Measurements from ENCODE around the gene TRPM4. TPM values are rescaled to one million over a fixed set of nuclear protein-coding genes. Genes with fewer than 3 reads are reported as not detected.

The TRPM4 gene
- total and polyA plus RNA-seq, 2 of the 8 experiments (the other 6 are each of a cell fraction or from before 2014, with no cell fraction given): 11.3 to 13.3 TPM

GRCh38 chr19:49151267-49152118 is 6.1 kb upstream of the TRPM4 start:
- peak; percentile 87 for FAIRE-seq
- H4K5ac ChIP-seq (ENCODE audit: insufficient read length, low read depth, low read length): no peak overlapping the region
- peaks cover 0 to 2% of the 10 kb centered on the region in 2 experiments for H4K20me1 ChIP-seq (replicated peaks in 1 of 2; ENCODE audit: control insufficient read depth in 1 of 2, insufficient read depth in 2 of 2, low read length in 2 of 2)
- H2BK20ac ChIP-seq (ENCODE audit: low read length): no peak overlapping the region
- H3K36me3 ChIP-seq (ENCODE audit: control insufficient read depth in 2 of 4, insufficient read depth in 4 of 4, low read length in 3 of 4): no peaks in the 10 kb centered on the region
- no peak overlapping the region for H3K14ac ChIP-seq (ENCODE audit: insufficient read length)
- DNase-seq (ENCODE audit: low read depth in 1 of 2, low spot score in 2 of 2): peak; percentile 95 to 100
- 6% methylated on average over 41 of the region's 45 CpGs; no CpG with 5 or more reads in 1 of the 2 experiments for WGBS, 2 experiments (ENCODE audit: extremely low coverage in 1 of 2, insufficient coverage in 1 of 2, insufficient read length in 1 of 2, insufficient replicate concordance in 2 of 2, low coverage in 1 of 2, low lambda C conversion rate in 2 of 2, missing lambda C conversion rate in 1 of 2)
- peaks cover 0 to 7% (median 3%) of the 10 kb centered on the region in 4 experiments; a peak in 3 of 7 replicates for H3K27me3 ChIP-seq (replicated peaks in 1 of 4; ENCODE audit: control insufficient read depth in 3 of 4, extremely low read depth in 1 of 4, insufficient read depth in 3 of 4, low read length in 3 of 4)
- H3K4me2 ChIP-seq (ENCODE audit: insufficient read depth in 1 of 2, low read depth in 2 of 2, low read length in 2 of 2): peak overlapping the region; percentile 85 to 95
- H2BK5ac ChIP-seq (ENCODE audit: low read depth, low read length): no peak overlapping the region
- H2AK5ac ChIP-seq (ENCODE audit: low read depth, low read length): 0 out of 2 replicates have a peak overlapping the region, but pooled peaks have one; percentile 1
- no peaks in the 10 kb centered on the region for H3K9me3 ChIP-seq (ENCODE audit: insufficient read depth in 2 of 2, low read depth in 1 of 2, low read length in 1 of 2)
- peaks cover 0 to 30% (median 20%) of the 10 kb centered on the region in 4 experiments; a peak in 6 of 7 replicates for H3K4me1 ChIP-seq (replicated peaks in 1 of 4; ENCODE audit: control insufficient read depth in 3 of 4, insufficient read depth in 4 of 4, low read length in 3 of 4)
- H3K23me2 ChIP-seq (ENCODE audit: low read depth, low read length): peaks cover 24% of the 10 kb centered on the region
- H2BK12ac ChIP-seq (ENCODE audit: low read depth, low read length): no peak overlapping the region
- H2BK15ac ChIP-seq (ENCODE audit: low read length): no peak overlapping the region
- H3K4me3 ChIP-seq (ENCODE audit: extremely low read depth in 1 of 4, insufficient read depth in 2 of 4, low read depth in 3 of 4, low read length in 4 of 4): peak overlapping the region; percentile 69 to 97 (median 90); a peak in 7 of 8 replicates
- ChIA-PET CTCF (ENCODE audit: partially characterized antibody) (interaction anchor here (0.8 to 2.1 kb wide), 8 partner anchors 14 to 77 kb away, joined by 3 to 10 read pairs (median 4); no protein-coding TSS in a partner anchor), POLR2A (ENCODE audit: partially characterized antibody) (interaction anchor here (0.6 to 5.6 kb wide), 17 partner anchors 8 to 188 kb away, joined by 3 to 30 read pairs (median 4); partner anchors contain the start of genes LIN7B, PPFIA3 and TRPM4)
- H3K27ac ChIP-seq (ENCODE audit: low read depth, low read length): no peak overlapping the region
- H3K23ac ChIP-seq (ENCODE audit: insufficient read length): no peak overlapping the region
- no peak overlapping the region for H4K8ac ChIP-seq (ENCODE audit: extremely low read depth, insufficient read depth, low read length)
- H2AFZ ChIP-seq (ENCODE audit: low read length): no peak overlapping the region
- H3K79me1 ChIP-seq (ENCODE audit: low read depth, low read length): 0 out of 2 replicates have a peak, but pooled peaks cover 2% of the 10 kb centered on the region
- H3K56ac ChIP-seq (replicated peaks; ENCODE audit: insufficient read length, low read depth, low read length): no peak overlapping the region
- no peaks in the 10 kb centered on the region for H3K79me2 ChIP-seq (ENCODE audit: control insufficient read depth in 1 of 2, insufficient read depth in 2 of 2, low read length in 2 of 2)
- H3K9ac ChIP-seq (replicated peaks in 1 of 4; ENCODE audit: extremely low read depth in 1 of 4, low read depth in 3 of 4, low read length in 3 of 4): 0 out of 7 replicates have a peak overlapping the region, but pooled peaks of 1 of the 4 experiments have one; percentile 13
- H3K4ac ChIP-seq (replicated peaks; ENCODE audit: insufficient read length, low read depth, low read length): no peak overlapping the region
- H4K91ac ChIP-seq (replicated peaks; ENCODE audit: insufficient read length, low read length): no peak overlapping the region
- H3K18ac ChIP-seq (ENCODE audit: extremely low read depth, low read length): 0 out of 2 replicates have a peak overlapping the region, but pooled peaks have one; percentile 9
- no peak overlapping the region for H2BK120ac ChIP-seq (replicated peaks; ENCODE audit: low read depth, low read length)
- TF ChIP-seq YY1 (IDR thresholded peaks at IDR 0.05; ENCODE audit: low read depth, low read length): no peak
- TF ChIP-seq BCL11A (IDR thresholded peaks at IDR 0.05; ENCODE audit: low read depth in 2 of 2, low read length in 2 of 2): no peak
- TF ChIP-seq NRF1 (IDR thresholded peaks at IDR 0.05; ENCODE audit: low read depth, low read length): no peak; the same call in 1 of the 2 replicates
- TF ChIP-seq GABPA (IDR thresholded peaks at IDR 0.05; ENCODE audit: borderline replicate concordance, insufficient read depth, low read length): no peak
- TF ChIP-seq TBP (IDR thresholded peaks at IDR 0.05; ENCODE audit: low read depth, low read length): peak; percentile 75
- no peak for TF ChIP-seq SAP30 (IDR thresholded peaks at IDR 0.05; ENCODE audit: insufficient read depth, insufficient replicate concordance, low read length)
- peak; percentile 81 for TF ChIP-seq E2F6 (IDR thresholded peaks at IDR 0.05)
- no peak for TF ChIP-seq CEBPB (IDR thresholded peaks at IDR 0.05; ENCODE audit: low read depth, low read length)
- no peak for TF ChIP-seq NANOG (IDR thresholded peaks at IDR 0.05; ENCODE audit: insufficient read depth, low read depth, low read length, poor library complexity, severe bottlenecking)
- no peak for TF ChIP-seq SUZ12 (IDR thresholded peaks at IDR 0.05; ENCODE audit: low read length)
